Activated B cell treated with CpG ODN at 0.5 μM for 24 hours (primary cell): Measurements from ENCODE around the gene MYCBP2. TPM values are rescaled to one million over a fixed set of nuclear protein-coding genes. Genes with fewer than 3 reads are reported as not detected.

Source experiments
- ATAC-seq: fragments of 200-7000 bp; cut with Tn5 transposase; one replicate; pipeline ENCODE4 v1.10.0; 2021; ENCODE audit warnings: low read depth, mild to moderate bottlenecking, moderate library complexity
- CTCF ChIA-PET: fragments of 350-600 bp; sonication (Branson Sonifier 250); formaldehyde crosslinking; loops from one replicate; lab custom pipeline; 2021; ENCODE audit warnings: antibody characterized with exemption; lab: Charles Lee
- POLR2A ChIA-PET: fragments of 350-600 bp; sonication (Branson Sonifier 250); formaldehyde crosslinking; loops from one replicate; lab custom pipeline; 2021; ENCODE audit warnings: antibody characterized with exemption; lab: Charles Lee
- DNase-seq: peaks from one replicate; pipeline ENCODE4 v3.0.0; 2022
- H3K27ac Mint-ChIP-seq: one replicate; pipeline ENCODE4 v1.8.0; 2020; ENCODE audit warnings: mixed read lengths
- H3K27me3 Mint-ChIP-seq: one replicate; pipeline ENCODE4 v1.8.0; 2021; ENCODE audit warnings: mixed read lengths
- H3K36me3 Mint-ChIP-seq: one replicate; pipeline ENCODE4 v1.8.0; 2021; ENCODE audit warnings: low read depth, mixed read lengths
- H3K4me1 Mint-ChIP-seq: one replicate; pipeline ENCODE4 v1.8.0; 2021; ENCODE audit warnings: mixed read lengths
- H3K4me3 Mint-ChIP-seq: one replicate; pipeline ENCODE4 v1.8.0; 2020; ENCODE audit warnings: mild to moderate bottlenecking, mixed read lengths
- H3K9me3 Mint-ChIP-seq: one replicate; pipeline ENCODE4 v1.8.0; 2020; ENCODE audit warnings: mixed read lengths
- intact Hi-C: fragments of 100-400 bp; cut with micrococcal nuclease; formaldehyde crosslinking; loops from one replicate; pipeline ENCODE4 v1.15.1; 2024
- total RNA-seq: library from RNA; stranded (reverse); gene quantifications from 2 replicates; pipeline ENCODE4 v1.2.3, GENCODE V29; 2022
- TF ChIP-seq, protein P1 (sequence below): fragments of 200-600 bp; IDR thresholded peaks from one replicate; pipeline ENCODE4 v1.8.0; 2022; ENCODE audit warnings: antibody characterized with exemption, mild to moderate bottlenecking

The MYCBP2 gene
- total RNA-seq, 1 donor from 2014 or later = 314 TPM

DNA sequence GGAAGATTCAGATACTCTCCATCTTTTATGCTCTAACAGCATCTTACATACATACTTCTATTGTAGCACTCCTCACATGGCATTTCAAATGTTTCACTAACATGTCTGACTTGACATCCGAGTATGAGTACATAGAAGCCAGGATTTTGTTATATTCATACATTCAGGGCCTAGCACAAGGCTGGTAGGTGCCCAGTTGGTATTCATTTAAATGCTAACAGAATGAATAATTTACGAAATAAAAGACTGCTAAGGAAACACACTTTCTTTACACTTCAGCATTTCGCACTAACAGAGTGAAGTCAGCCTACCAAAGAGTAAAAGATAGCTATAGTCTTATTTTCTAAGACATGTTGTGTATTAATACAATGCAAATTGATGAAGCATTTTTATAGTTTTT lies 232.1 kb downstream of the MYCBP2 start:
- POLR2A ChIA-PET = no interaction called here
- ATAC-seq = no peak
- CTCF ChIA-PET = no interaction called here
- DNase-seq = no peak
- TF ChIP-seq, protein P1, sequence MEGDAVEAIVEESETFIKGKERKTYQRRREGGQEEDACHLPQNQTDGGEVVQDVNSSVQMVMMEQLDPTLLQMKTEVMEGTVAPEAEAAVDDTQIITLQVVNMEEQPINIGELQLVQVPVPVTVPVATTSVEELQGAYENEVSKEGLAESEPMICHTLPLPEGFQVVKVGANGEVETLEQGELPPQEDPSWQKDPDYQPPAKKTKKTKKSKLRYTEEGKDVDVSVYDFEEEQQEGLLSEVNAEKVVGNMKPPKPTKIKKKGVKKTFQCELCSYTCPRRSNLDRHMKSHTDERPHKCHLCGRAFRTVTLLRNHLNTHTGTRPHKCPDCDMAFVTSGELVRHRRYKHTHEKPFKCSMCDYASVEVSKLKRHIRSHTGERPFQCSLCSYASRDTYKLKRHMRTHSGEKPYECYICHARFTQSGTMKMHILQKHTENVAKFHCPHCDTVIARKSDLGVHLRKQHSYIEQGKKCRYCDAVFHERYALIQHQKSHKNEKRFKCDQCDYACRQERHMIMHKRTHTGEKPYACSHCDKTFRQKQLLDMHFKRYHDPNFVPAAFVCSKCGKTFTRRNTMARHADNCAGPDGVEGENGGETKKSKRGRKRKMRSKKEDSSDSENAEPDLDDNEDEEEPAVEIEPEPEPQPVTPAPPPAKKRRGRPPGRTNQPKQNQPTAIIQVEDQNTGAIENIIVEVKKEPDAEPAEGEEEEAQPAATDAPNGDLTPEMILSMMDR = no peak
- H3K27me3 Mint-ChIP-seq = no peaks in the 10 kb centered on the region
- H3K4me3 Mint-ChIP-seq = no peak overlapping the region
- intact Hi-C loops = no loop called here
- H3K27ac Mint-ChIP-seq = no peak overlapping the region
- H3K9me3 Mint-ChIP-seq = no peaks in the 10 kb centered on the region
- H3K36me3 Mint-ChIP-seq = peaks cover 80% of the 10 kb centered on the region
- no peaks in the 10 kb centered on the region for H3K4me1 Mint-ChIP-seq

- TF ChIP-seq, protein P1 = no peak
- intact Hi-C loops = no loop called here
- ATAC-seq (no peak), DNase-seq (no peak)
- no peaks in the 10 kb centered on the region for H3K4me1 Mint-ChIP-seq
- H3K27me3 Mint-ChIP-seq = no peaks in the 10 kb centered on the region
- H3K4me3 Mint-ChIP-seq = no peak overlapping the region
- H3K9me3 Mint-ChIP-seq = no peaks in the 10 kb centered on the region
- H3K27ac Mint-ChIP-seq = no peak overlapping the region
- ChIA-PET POLR2A (no interaction called here), CTCF (no interaction called here)
- peaks cover 80% of the 10 kb centered on the region for H3K36me3 Mint-ChIP-seq
These were observed 233.2 kb downstream of the MYCBP2 start for GRCh38 chr13:77093735-77094134.

DNA sequence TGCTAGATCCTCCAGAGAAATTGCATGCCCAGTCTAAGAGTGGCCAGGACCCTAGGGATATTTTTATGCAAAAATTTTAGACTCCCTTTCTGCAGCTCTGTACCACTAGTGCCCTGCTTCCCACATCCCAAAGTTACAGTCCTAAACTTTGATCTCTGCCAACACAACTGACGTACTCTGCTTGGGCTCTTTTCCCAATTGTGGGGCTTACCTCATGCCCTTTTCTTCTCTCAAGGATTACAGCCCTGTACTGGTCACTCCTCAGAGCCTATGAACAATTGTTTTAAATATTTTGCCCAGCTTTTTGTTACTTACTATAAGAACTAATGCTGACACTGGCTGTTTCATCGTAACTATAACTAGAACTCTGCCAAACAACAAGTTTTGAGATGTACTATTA lies 242.1 kb downstream of the MYCBP2 start:
- Mint-ChIP-seq H3K27me3 (no peaks in the 10 kb centered on the region), H3K27ac (no peak overlapping the region), H3K4me3 (no peak overlapping the region), H3K36me3 (peaks cover 79% of the 10 kb centered on the region), H3K4me1 (no peaks in the 10 kb centered on the region), H3K9me3 (no peaks in the 10 kb centered on the region)
- DNase-seq (no peak), ATAC-seq (no peak)
- ChIA-PET POLR2A (no interaction called here), CTCF (no interaction called here)
- intact Hi-C loops = no loop called here
- TF ChIP-seq, protein P1 = no peak

GRCh38 chr13:77079902-77080413 lies 246.9 kb downstream of the MYCBP2 start:
- Mint-ChIP-seq H3K27ac (no peak overlapping the region), H3K9me3 (no peaks in the 10 kb centered on the region), H3K27me3 (no peaks in the 10 kb centered on the region), H3K4me3 (no peak overlapping the region), H3K4me1 (no peaks in the 10 kb centered on the region), H3K36me3 (peaks cover 89% of the 10 kb centered on the region)
- TF ChIP-seq, protein P1 = no peak
- intact Hi-C loops = loop anchor here (2.0 to 5.0 kb wide), 2 partner anchors 13 to 37 kb away; no protein-coding TSS in a partner anchor
- DNase-seq (no peak), ATAC-seq (no peak)
- CTCF ChIA-PET = no interaction called here
- POLR2A ChIA-PET = no interaction called here

GRCh38 chr13:77067519-77067918 lies 259.4 kb downstream of the MYCBP2 start:
- Mint-ChIP-seq H3K27ac (peak overlapping the region; percentile 24), H3K4me1 (peaks cover 17% of the 10 kb centered on the region), H3K27me3 (no peaks in the 10 kb centered on the region), H3K9me3 (no peaks in the 10 kb centered on the region), H3K36me3 (peaks cover 77% of the 10 kb centered on the region), H3K4me3 (no peak overlapping the region)
- intact Hi-C loops = loop anchor here (2.0 kb wide), 1 partner anchor 13 kb away; no protein-coding TSS in a partner anchor
- no peak for ATAC-seq
- TF ChIP-seq, protein P1 = no peak
- ChIA-PET POLR2A (no interaction called here), CTCF (no interaction called here)
- DNase-seq = no peak
